Testis (tissue), 3 donors: ENCODE measurements around the gene CEP295NL. TPM values are rescaled to one million over a fixed set of nuclear protein-coding genes. Genes with fewer than 3 reads are reported as not detected.

Source experiments
- DNase-seq: peaks from one replicate; pipeline ENCODE4 v3.0.0-alpha.2; 2019
- H3K27ac ChIP-seq, 2 donors: fragments of 200-600 bp; sonication (generic); one replicate each; pipeline ENCODE4 v1.5.1; 2019
- H3K27me3 ChIP-seq: fragments of 200-600 bp; sonication (generic); one replicate; pipeline ENCODE4 v1.5.1; 2019
- H3K36me3 ChIP-seq: fragments of 200-600 bp; sonication (generic); one replicate; pipeline ENCODE4 v1.5.1; 2017; ENCODE audit warnings: low read depth; ENCODE audit errors: missing control alignments
- H3K4me1 ChIP-seq: fragments of 200-600 bp; sonication (generic); one replicate; pipeline ENCODE4 v1.5.1; 2019
- H3K4me3 ChIP-seq, 2 donors: fragments of 200-600 bp; sonication (generic); one replicate each; pipeline ENCODE4 v1.5.1; 2017 to 2019
- H3K9me3 ChIP-seq: fragments of 200-600 bp; sonication (generic); one replicate; pipeline ENCODE4 v1.5.1; 2017
- POLR2A ChIP-seq: fragments of 450-650 bp; IDR thresholded peaks from one replicate; pipeline ENCODE4 v1.6.1; 2017; ENCODE audit warnings: antibody characterized with exemption, mild to moderate bottlenecking, moderate library complexity
- WGBS, 2 donors: methylation state at CpG; one replicate each; pipeline ENCODE4 v1.1.5; 2018; 5-methylcytosine and 5-hydroxymethylcytosine counted together
- intact Hi-C: fragments of 100-400 bp; cut with DNase I; formaldehyde crosslinking; loops from one replicate; pipeline ENCODE4 v1.15.1; 2023; ENCODE audit warnings: low total_unique reads
- polyA plus RNA-seq: library from polyadenylated mRNA; stranded (reverse); fragments of 350-450 nt; fragmentation: Illumina TruSeq; extraction: RNeasy Lipid Tissue Mini Kit (QIAGEN cat#74804); gene quantifications from one replicate; pipeline ENCODE4 v1.2.3, GENCODE V29; 2014; ENCODE audit warnings: low read depth, low replicate concordance; ENCODE audit not compliant: insufficient read depth
- total RNA-seq, 2 donors: library from RNA; depleted of rRNA; stranded (reverse); fragments of >200 nt; gene quantifications; one replicate each; pipeline ENCODE4 v1.2.3, GENCODE V29; 2016
- TF ChIP-seq, protein P1 (sequence below), 3 experiments: fragments of 450-650 bp in 2 of 3; fragments of 200-600 bp in 1 of 3; sonication (generic) in 1 of 3; IDR thresholded peaks; one replicate each; pipeline ENCODE4 v1.5.1; 2016 to 2019; ENCODE audit warnings: antibody characterized with exemption in 3 of 3, mild to moderate bottlenecking in 2 of 3, moderate library complexity in 1 of 3

The CEP295NL gene
- total and polyA plus RNA-seq, 3 donors from 2014 or later, result 32.3 to 100 (median 77.1) TPM

DNA sequence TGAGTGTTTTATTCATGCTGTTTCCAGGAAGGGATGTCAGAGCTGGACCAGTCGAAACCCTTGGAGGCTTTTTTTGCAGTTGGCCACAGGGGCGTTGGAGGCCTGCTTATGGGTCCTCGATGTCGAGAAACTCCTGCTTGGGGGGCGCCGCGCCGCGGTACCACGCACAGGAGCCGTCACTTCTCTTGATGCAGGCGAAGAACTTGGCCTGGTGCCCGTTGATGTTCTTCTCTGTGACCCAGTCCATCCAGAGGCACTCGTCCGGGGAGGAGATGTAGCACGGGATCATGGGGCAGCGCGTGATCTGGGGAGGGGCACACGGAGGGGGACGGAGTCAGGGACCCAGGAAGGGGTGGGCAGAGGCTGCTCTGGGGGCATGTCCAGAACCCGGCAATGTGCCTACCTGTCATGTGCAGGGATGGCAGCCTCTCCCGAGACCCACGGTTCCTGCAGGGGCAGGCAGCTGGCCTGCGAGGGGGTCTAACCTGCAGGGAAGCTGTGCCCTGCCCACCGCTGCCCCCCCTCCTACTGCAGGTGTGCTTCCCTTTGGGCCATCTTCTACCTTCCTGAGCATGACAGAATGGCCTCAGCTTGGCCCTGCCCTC, 47.3 kb downstream of the CEP295NL start:
- no peaks in the 10 kb centered on the region for H3K27me3 ChIP-seq
- TF ChIP-seq POLR2A, result no peak
- TF ChIP-seq, protein P1, sequence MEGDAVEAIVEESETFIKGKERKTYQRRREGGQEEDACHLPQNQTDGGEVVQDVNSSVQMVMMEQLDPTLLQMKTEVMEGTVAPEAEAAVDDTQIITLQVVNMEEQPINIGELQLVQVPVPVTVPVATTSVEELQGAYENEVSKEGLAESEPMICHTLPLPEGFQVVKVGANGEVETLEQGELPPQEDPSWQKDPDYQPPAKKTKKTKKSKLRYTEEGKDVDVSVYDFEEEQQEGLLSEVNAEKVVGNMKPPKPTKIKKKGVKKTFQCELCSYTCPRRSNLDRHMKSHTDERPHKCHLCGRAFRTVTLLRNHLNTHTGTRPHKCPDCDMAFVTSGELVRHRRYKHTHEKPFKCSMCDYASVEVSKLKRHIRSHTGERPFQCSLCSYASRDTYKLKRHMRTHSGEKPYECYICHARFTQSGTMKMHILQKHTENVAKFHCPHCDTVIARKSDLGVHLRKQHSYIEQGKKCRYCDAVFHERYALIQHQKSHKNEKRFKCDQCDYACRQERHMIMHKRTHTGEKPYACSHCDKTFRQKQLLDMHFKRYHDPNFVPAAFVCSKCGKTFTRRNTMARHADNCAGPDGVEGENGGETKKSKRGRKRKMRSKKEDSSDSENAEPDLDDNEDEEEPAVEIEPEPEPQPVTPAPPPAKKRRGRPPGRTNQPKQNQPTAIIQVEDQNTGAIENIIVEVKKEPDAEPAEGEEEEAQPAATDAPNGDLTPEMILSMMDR (IDR thresholded peaks at IDR 0.05), result no peak
- no peaks in the 10 kb centered on the region for H3K36me3 ChIP-seq
- no peak overlapping the region for H3K27ac ChIP-seq
- H3K4me1 ChIP-seq, result no peaks in the 10 kb centered on the region
- no peaks in the 10 kb centered on the region for H3K9me3 ChIP-seq
- intact Hi-C loops, result no loop called here
- H3K4me3 ChIP-seq, result no peak overlapping the region
- DNase-seq, result no peak
- WGBS, 2 donors, result 85 to 89% methylated on average over 11 to 23 of the region's 25 CpGs

DNA sequence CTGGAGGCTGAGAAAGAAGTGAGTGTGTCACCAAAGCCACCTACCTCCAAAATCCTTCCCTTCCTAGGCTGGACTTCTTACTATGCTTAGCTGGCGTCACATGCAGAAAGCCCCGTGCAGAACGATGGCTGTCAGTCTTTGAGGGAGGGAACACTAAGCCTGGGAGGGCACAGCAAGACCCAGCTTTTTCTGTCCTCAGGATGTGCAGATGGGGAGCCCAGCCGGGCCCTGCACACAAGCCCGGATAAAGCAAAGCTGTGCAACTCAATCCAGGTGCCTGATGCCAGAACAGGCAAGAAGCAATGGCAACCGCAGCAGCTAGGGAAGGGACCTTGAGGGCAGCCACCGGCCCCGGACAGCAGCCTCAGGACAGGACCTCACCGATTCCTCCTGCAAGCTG, 48.5 kb downstream of the CEP295NL start:
- no peak for TF ChIP-seq POLR2A
- TF ChIP-seq, protein P1 (IDR thresholded peaks at IDR 0.05), result no peak
- whole genome bisulfite sequencing, 2 donors, result 82 to 91% methylated on average over 5 to 9 of the region's 9 CpGs
- H3K9me3 ChIP-seq, result no peaks in the 10 kb centered on the region
- no peak overlapping the region for H3K27ac ChIP-seq
- no peak for DNase-seq
- H3K4me1 ChIP-seq, result no peaks in the 10 kb centered on the region
- H3K36me3 ChIP-seq, result no peaks in the 10 kb centered on the region
- H3K4me3 ChIP-seq, result no peak overlapping the region
- intact Hi-C loops, result no loop called here
- no peaks in the 10 kb centered on the region for H3K27me3 ChIP-seq

GRCh38 chr17:78853926-78854394, 49.0 kb downstream of the CEP295NL start:
- DNase-seq, result no peak
- intact Hi-C loops, result no loop called here
- H3K4me3 ChIP-seq, result no peak overlapping the region
- H3K27ac ChIP-seq, result no peak overlapping the region
- 82% methylated on average over 10 to 11 of the region's 11 CpGs for WGBS, 2 donors
- TF ChIP-seq, protein P1 (IDR thresholded peaks at IDR 0.05), result no peak
- TF ChIP-seq POLR2A, result no peak
- H3K9me3 ChIP-seq, result no peaks in the 10 kb centered on the region
- H3K36me3 ChIP-seq, result no peaks in the 10 kb centered on the region
- no peaks in the 10 kb centered on the region for H3K4me1 ChIP-seq
- no peaks in the 10 kb centered on the region for H3K27me3 ChIP-seq

- Histone ChIP-seq H3K4me1 (no peaks in the 10 kb centered on the region), H3K9me3 (no peaks in the 10 kb centered on the region), H3K27ac (no peak overlapping the region), H3K4me3 (no peak overlapping the region), H3K36me3 (no peaks in the 10 kb centered on the region), H3K27me3 (no peaks in the 10 kb centered on the region)
- intact Hi-C loops, result no loop called here
- TF ChIP-seq POLR2A, result no peak
- TF ChIP-seq, protein P1 (IDR thresholded peaks at IDR 0.05), result peak in 1 of 3 experiments; percentile 3
- peak; percentile 60 for DNase-seq
- WGBS, 2 donors, result 58 to 71% methylated on average over 12 to 16 of the region's 16 CpGs
Measured at GRCh38 chr17:78852709-78853121, 50.3 kb downstream of the CEP295NL start.

- TF ChIP-seq, protein P1 (IDR thresholded peaks at IDR 0.05), result no peak
- TF ChIP-seq POLR2A, result no peak
- Histone ChIP-seq H3K27ac (no peak overlapping the region), H3K4me3 (no peak overlapping the region), H3K27me3 (no peaks in the 10 kb centered on the region), H3K36me3 (no peaks in the 10 kb centered on the region), H3K9me3 (no peaks in the 10 kb centered on the region), H3K4me1 (no peaks in the 10 kb centered on the region)
- 92 to 98% methylated on average over 5 of the region's 5 CpGs for WGBS, 2 donors
- intact Hi-C loops, result no loop called here
- no peak for DNase-seq
Measured at GRCh38 chr17:78849026-78849425, 54.0 kb downstream of the CEP295NL start.
